GM20000 (cell line): Measurements from ENCODE around the gene STAT5B.
"Not testable (repeated sequence)": the region's sequence is repeated elsewhere in the genome, so short reads cannot be mapped to it uniquely, and the experiment has no call there.

Experiments
- DNase-seq: peaks from one replicate; pipeline ENCODE4 v3.0.0; 2012; ENCODE audit warnings: low spot score
- CTCF ChIP-seq: IDR thresholded peaks from 2 replicates; pipeline ENCODE4 v1.5.1; 2012; ENCODE audit warnings: mild to moderate bottlenecking, control low read depth; ENCODE audit errors: extremely low read depth, missing control alignments

The STAT5B gene

GRCh38 chr17:42233156-42233555, 43.0 kb downstream of the STAT5B start:
- no peak for TF ChIP-seq CTCF
- no peak for DNase-seq

- DNase-seq = no peak
- TF ChIP-seq CTCF = no peak
Observed at GRCh38 chr17:42230225-42230624, 46.0 kb downstream of the STAT5B start.

GRCh38 chr17:42227849-42228700, 48.1 kb downstream of the STAT5B start:
- TF ChIP-seq CTCF = no peak

GRCh38 chr17:42225646-42226045, 50.5 kb downstream of the STAT5B start:
- no peak for TF ChIP-seq CTCF
- no peak for DNase-seq

More at GRCh38 chr17:42227849-42228700, 48.1 kb downstream of the STAT5B start:
- DNase-seq = no peak

- TF ChIP-seq CTCF = no peak
- no peak for DNase-seq
Observed at GRCh38 chr17:42224651-42225050, 51.5 kb downstream of the STAT5B start.

GRCh38 chr17:42221886-42222745, 54.1 kb downstream of the STAT5B start:
- TF ChIP-seq CTCF = peak; percentile 49
- peak; percentile 78 for DNase-seq

GRCh38 chr17:42219280-42219679, 56.9 kb downstream of the STAT5B start:
- DNase-seq = not testable (repeated sequence)
